H1 (cell line): ENCODE measurements around the gene BOLA1. TPM values are rescaled to one million over a fixed set of nuclear protein-coding genes. Genes with fewer than 3 reads are reported as not detected.
A peak's percentile ranks its signal among the peaks of the same experiment; 100 is the strongest.

Experiments used
- CTCF ChIA-PET: fragments of 300-600 bp; sonication (Branson Sonifier 250); formaldehyde crosslinking; loops from one replicate; lab custom pipeline; 2021; ENCODE audit not compliant: partially characterized antibody; lab: Charles Lee
- POLR2A ChIA-PET: fragments of 300-600 bp; sonication (Branson Sonifier 250); formaldehyde crosslinking; loops from one replicate; lab custom pipeline; 2021; ENCODE audit warnings: inconsistent platforms; ENCODE audit not compliant: partially characterized antibody; lab: Charles Lee
- DNase-seq, 2 experiments: peaks; one replicate each; pipeline versions ENCODE4 v3.0.0 to v3.0.0-alpha.2; 2010 to 2022; ENCODE audit warnings: low spot score in 2 of 2, low read depth in 1 of 2, mixed read lengths in 1 of 2
- FAIRE-seq: peaks from 2 replicates; lab custom pipeline; 2011; peaks lifted over from hg19 to GRCh38; lab: Jason Lieb, UNC
- H2AFZ ChIP-seq: 2 replicates; pipeline ENCODE4 v1.8.1; 2012; ENCODE audit warnings: low read length, inconsistent platforms
- H2AK5ac ChIP-seq: 2 replicates; pipeline ENCODE4 v1.6.1; 2013; ENCODE audit warnings: low read depth, low read length
- H2BK120ac ChIP-seq: replicated peaks from 2 replicates; pipeline ENCODE3; 2013; ENCODE audit warnings: low read depth, low read length, inconsistent platforms
- H2BK12ac ChIP-seq: 2 replicates; pipeline ENCODE4 v1.6.1; 2013; ENCODE audit warnings: low read depth, low read length
- H2BK15ac ChIP-seq: 2 replicates; pipeline ENCODE4 v1.6.1; 2013; ENCODE audit warnings: low read length
- H2BK20ac ChIP-seq: 2 replicates; pipeline ENCODE4 v1.6.1; 2013; ENCODE audit warnings: low read length
- H2BK5ac ChIP-seq: 2 replicates; pipeline ENCODE4 v1.6.1; 2013; ENCODE audit warnings: low read depth, low read length
- H3K14ac ChIP-seq: 2 replicates; pipeline ENCODE4 v1.6.1; 2013; ENCODE audit warnings: inconsistent platforms; ENCODE audit not compliant: insufficient read length
- H3K18ac ChIP-seq: 2 replicates; pipeline ENCODE4 v1.6.1; 2013; ENCODE audit warnings: low read length; ENCODE audit errors: extremely low read depth
- H3K23ac ChIP-seq: 2 replicates; pipeline ENCODE4 v1.6.1; 2013; ENCODE audit warnings: inconsistent platforms; ENCODE audit not compliant: insufficient read length
- H3K23me2 ChIP-seq: 2 replicates; pipeline ENCODE4 v1.6.1; 2013; ENCODE audit warnings: low read depth, low read length
- H3K27ac ChIP-seq: 2 replicates; pipeline ENCODE4 v1.6.1; 2011; ENCODE audit warnings: low read depth, low read length, inconsistent platforms
- H3K27me3 ChIP-seq, 4 experiments: replicated peaks in 1 of 4; 1 replicate in 1 of 4; 2 replicates in 3 of 4; pipeline versions ENCODE4 v1.6.1 to v1.8.1; 2011 to 2013; ENCODE audit warnings: low read length in 3 of 4, mild to moderate bottlenecking in 3 of 4, inconsistent platforms in 2 of 4, mixed read lengths in 2 of 4, moderate library complexity in 1 of 4; ENCODE audit not compliant: control insufficient read depth in 3 of 4, insufficient read depth in 3 of 4; ENCODE audit errors: extremely low read depth in 1 of 4
- H3K36me3 ChIP-seq, 4 experiments: 2 replicates each; pipeline versions ENCODE4 v1.6.1 to v1.8.1; 2011 to 2013; ENCODE audit warnings: mild to moderate bottlenecking in 4 of 4, low read length in 3 of 4, moderate library complexity in 2 of 4, control low read depth in 1 of 4, inconsistent platforms in 1 of 4; ENCODE audit not compliant: insufficient read depth in 4 of 4, control insufficient read depth in 2 of 4
- H3K4ac ChIP-seq: replicated peaks from 2 replicates; pipeline ENCODE3; 2013; ENCODE audit warnings: low read length, low read depth, mixed read lengths, inconsistent platforms; ENCODE audit not compliant: insufficient read length
- H3K4me1 ChIP-seq, 4 experiments: replicated peaks in 1 of 4; 1 replicate in 1 of 4; 2 replicates in 3 of 4; pipeline versions ENCODE4 v1.6.1 to v1.8.1; 2011 to 2013; ENCODE audit warnings: low read length in 3 of 4, inconsistent platforms in 2 of 4, mixed read lengths in 1 of 4; ENCODE audit not compliant: insufficient read depth in 4 of 4, control insufficient read depth in 3 of 4
- H3K4me2 ChIP-seq, 2 experiments: 2 replicates each; pipeline versions ENCODE4 v1.6.1 to v1.8.1; 2011 to 2013; ENCODE audit warnings: low read depth in 2 of 2, low read length in 2 of 2, control low read depth in 1 of 2, inconsistent platforms in 1 of 2, mild to moderate bottlenecking in 1 of 2; ENCODE audit not compliant: insufficient read depth in 1 of 2
- H3K4me3 ChIP-seq, 4 experiments: fragments of 200-600, 300-600 bp in 1 of 4; sonication (generic), shearing (Covaris generic), sonication (Bioruptor Twin) in 1 of 4; 2 replicates each; pipeline versions ENCODE4 v1.5.1 to v1.8.1; 2011 to 2016; ENCODE audit warnings: low read length in 4 of 4, low read depth in 3 of 4, control low read depth in 2 of 4, inconsistent platforms in 2 of 4, mild to moderate bottlenecking in 2 of 4, mixed read lengths in 1 of 4, moderate library complexity in 1 of 4; ENCODE audit not compliant: insufficient read depth in 2 of 4; ENCODE audit errors: extremely low read depth in 1 of 4
- H3K56ac ChIP-seq: replicated peaks from 2 replicates; pipeline ENCODE3; 2013; ENCODE audit warnings: low read depth, mild to moderate bottlenecking, mixed read lengths, low read length, inconsistent platforms; ENCODE audit not compliant: insufficient read length
- H3K79me1 ChIP-seq: 2 replicates; pipeline ENCODE4 v1.6.1; 2013; ENCODE audit warnings: low read depth, low read length, control low read depth
- H3K79me2 ChIP-seq, 2 experiments: 2 replicates each; pipeline versions ENCODE4 v1.6.1 to v1.8.1; 2012 to 2013; ENCODE audit warnings: low read length in 2 of 2, mild to moderate bottlenecking in 2 of 2, inconsistent platforms in 1 of 2; ENCODE audit not compliant: insufficient read depth in 2 of 2, control insufficient read depth in 1 of 2
- H3K9ac ChIP-seq, 4 experiments: replicated peaks in 1 of 4; 1 replicate in 1 of 4; 2 replicates in 3 of 4; pipeline versions ENCODE4 v1.6.1 to v1.8.1; 2011 to 2013; ENCODE audit warnings: low read depth in 3 of 4, low read length in 3 of 4, control low read depth in 2 of 4, mild to moderate bottlenecking in 2 of 4, moderate library complexity in 2 of 4, inconsistent platforms in 1 of 4; ENCODE audit errors: extremely low read depth in 1 of 4
- H3K9me3 ChIP-seq, 2 experiments: 2 replicates each; pipeline versions ENCODE4 v1.6.1 to v1.8.1; 2012 to 2013; ENCODE audit warnings: mild to moderate bottlenecking in 2 of 2, moderate library complexity in 2 of 2, control low read depth in 1 of 2, inconsistent platforms in 1 of 2, low read depth in 1 of 2, low read length in 1 of 2, mixed read lengths in 1 of 2; ENCODE audit not compliant: insufficient read depth in 2 of 2
- H4K20me1 ChIP-seq, 2 experiments: replicated peaks in 1 of 2; 2 replicates each; pipeline versions ENCODE3 to v1.8.1; 2011 to 2013; ENCODE audit warnings: inconsistent platforms in 2 of 2, low read length in 2 of 2, mild to moderate bottlenecking in 1 of 2; ENCODE audit not compliant: insufficient read depth in 2 of 2, control insufficient read depth in 1 of 2
- H4K5ac ChIP-seq: 2 replicates; pipeline ENCODE4 v1.6.1; 2013; ENCODE audit warnings: low read length, low read depth, mixed read lengths, inconsistent platforms; ENCODE audit not compliant: insufficient read length
- H4K8ac ChIP-seq: 2 replicates; pipeline ENCODE4 v1.8.0; 2013; ENCODE audit warnings: mild to moderate bottlenecking, moderate library complexity, low read length, inconsistent platforms; ENCODE audit not compliant: insufficient read depth; ENCODE audit errors: extremely low read depth
- H4K91ac ChIP-seq: replicated peaks from 2 replicates; pipeline ENCODE3; 2013; ENCODE audit warnings: low read length, mixed read lengths, inconsistent platforms; ENCODE audit not compliant: insufficient read length
- POLR2A ChIP-seq, 2 experiments: IDR thresholded peaks; 1 replicate in 1 of 2; 2 replicates in 1 of 2; pipeline ENCODE4 v1.6.1; 2011; ENCODE audit warnings: low read depth in 2 of 2, low read length in 2 of 2, mild to moderate bottlenecking in 2 of 2; ENCODE audit errors: control extremely low read depth in 1 of 2
- POLR2AphosphoS5 ChIP-seq: IDR thresholded peaks from 2 replicates; pipeline ENCODE4 v1.6.1; 2011; ENCODE audit warnings: low read depth, low read length
- SIN3A ChIP-seq, 2 experiments: IDR thresholded peaks in 1 of 2; conservative IDR thresholded peaks in 1 of 2; 2 replicates each; pipeline ENCODE4 v1.6.1; 2011 to 2012; ENCODE audit warnings: low read length in 2 of 2, improper control_type of control experiment in 1 of 2, low read depth in 1 of 2, mild to moderate bottlenecking in 1 of 2
- WGBS, 2 experiments: shearing (Covaris generic) in 1 of 2; methylation state at CpG; one replicate each; pipeline versions ENCODE4 v1.1.6 to v1.1.7; 2013 to 2015; ENCODE audit warnings: low lambda C conversion rate in 2 of 2, mixed read lengths in 2 of 2, inconsistent platforms in 1 of 2, low coverage in 1 of 2, missing lambda C conversion rate in 1 of 2; ENCODE audit not compliant: insufficient replicate concordance in 2 of 2, insufficient coverage in 1 of 2, insufficient read length in 1 of 2; ENCODE audit errors: extremely low coverage in 1 of 2, missing lambda C conversion rate in 1 of 2; 5-methylcytosine and 5-hydroxymethylcytosine counted together
- polyA plus RNA-seq, 7 experiments: library from polyadenylated mRNA; depleted of rRNA in 3 of 7; stranded (reverse) in 5 of 7; unstranded in 2 of 7; fragments of >200 nt in 5 of 7; fragments of 200-250 nt in 2 of 7; gene quantifications; 1 replicate in 5 of 7; 2 replicates in 1 of 7; 4 replicates in 1 of 7; pipeline versions ENCODE4 v1.2.1 to v1.2.3, GENCODE V29; 2011 to 2013; ENCODE audit warnings: missing spikeins in 2 of 7, mixed read lengths in 2 of 7
- total RNA-seq: library from RNA; stranded (reverse); fragmentation: NEBNext Ultra II Directional; extraction: Animal tissue kit (Norgen Biotek cat#: 25700); gene quantifications from 2 replicates; pipeline ENCODE4 v1.2.1, GENCODE V29; 2021

BOLA1 gene
- total and polyA plus RNA-seq, 2 of the 8 experiments (the other 6 are each of a cell fraction or from before 2014, with no cell fraction given) = 8.1 to 15.4 TPM

GRCh38 chr1:149936992-149937705, 37.8 kb downstream of the BOLA1 start:
- no peaks in the 10 kb centered on the region for H3K36me3 ChIP-seq
- CTCF ChIA-PET = interaction anchor here (0.7 to 2.3 kb wide), 4 partner anchors 21 to 250 kb away, joined by 3 to 6 read pairs (median 4); no protein-coding TSS in a partner anchor
- no peaks in the 10 kb centered on the region for H3K79me2 ChIP-seq
- H3K27me3 ChIP-seq = no peaks in the 10 kb centered on the region
- H3K9ac ChIP-seq = no peak overlapping the region
- H4K91ac ChIP-seq = no peak overlapping the region
- POLR2A ChIA-PET = interaction anchor here (0.6 to 5.8 kb wide), 13 partner anchors 8 to 227 kb away, joined by 3 to 65 read pairs (median 3); partner anchors contain the start of gene SF3B4
- H3K4me3 ChIP-seq = peak overlapping the region in 3 of 4 experiments; percentile 17 to 55 (median 24); a peak in 5 of 8 replicates
- H3K27ac ChIP-seq = no peak overlapping the region
- peaks cover 5 to 22% (median 13%) of the 10 kb centered on the region in 4 experiments for H3K4me1 ChIP-seq
- H4K8ac ChIP-seq = no peak overlapping the region
- no peak overlapping the region for H2AK5ac ChIP-seq
- H3K4me2 ChIP-seq = peak overlapping the region; percentile 64 to 77
- peaks cover 2% of the 10 kb centered on the region; the same call in 1 of the 2 replicates for H3K23me2 ChIP-seq
- TF ChIP-seq SIN3A (conservative IDR thresholded peaks at IDR 0.05 in 1 of 2, IDR thresholded peaks at IDR 0.05 in 1 of 2; ENCODE audit: low read depth in 1 of 2, low read length in 2 of 2) = no peak
- TF ChIP-seq POLR2AphosphoS5 = peak; percentile 35; the same call in 1 of the 2 replicates
- TF ChIP-seq POLR2A (IDR thresholded peaks at IDR 0.05; ENCODE audit: control extremely low read depth in 1 of 2, low read depth in 2 of 2, low read length in 2 of 2) = peak in 1 of 2 experiments; percentile 59; a peak in 1 of 3 replicates
- TF ChIP-seq, all 59 proteins: peak for 2
- 0 out of 2 replicates have a peak overlapping the region, but pooled peaks have one; percentile 82 for H2AFZ ChIP-seq
- DNase-seq = no peak
- no peak overlapping the region for H2BK120ac ChIP-seq
- H4K20me1 ChIP-seq = no peaks in the 10 kb centered on the region
- no peak overlapping the region for H3K4ac ChIP-seq
- no peak overlapping the region for H3K18ac ChIP-seq
- no peak overlapping the region for H3K56ac ChIP-seq
- no peaks in the 10 kb centered on the region for H3K9me3 ChIP-seq
- no peak overlapping the region for H3K14ac ChIP-seq
- 18% methylated on average over 8 of the region's 8 CpGs; no CpG with 5 or more reads in 1 of the 2 experiments for WGBS, 2 experiments
- FAIRE-seq = no peak
- peak overlapping the region; percentile 2; the same call in 1 of the 2 replicates for H2BK5ac ChIP-seq
- no peak overlapping the region for H3K23ac ChIP-seq
- no peak overlapping the region for H2BK20ac ChIP-seq
- 0 out of 2 replicates have a peak overlapping the region, but pooled peaks have one; percentile 41 for H2BK12ac ChIP-seq
- no peak overlapping the region for H4K5ac ChIP-seq
- no peaks in the 10 kb centered on the region for H3K79me1 ChIP-seq
- no peak overlapping the region; the same call in 1 of the 2 replicates for H2BK15ac ChIP-seq
